Fibroblast of lung (primary cell): ENCODE results near the gene SLC6A1.

ENCODE experiments used
- CTCF ChIP-seq, 2 donors: IDR thresholded peaks in 1 of 2; conservative IDR thresholded peaks in 1 of 2; 1 replicate in 1 of 2; 2 replicates in 1 of 2; pipeline ENCODE4 v1.5.1; 2011 to 2012; ENCODE audit warnings: low read length in 2 of 2, control low read depth in 1 of 2, inconsistent platforms in 1 of 2, low read depth in 1 of 2, mild to moderate bottlenecking in 1 of 2
- EZH2 ChIP-seq: IDR thresholded peaks from 2 replicates; pipeline ENCODE4 v1.5.1; 2012; ENCODE audit warnings: low read length, control low read depth, mild to moderate bottlenecking; ENCODE audit errors: missing control alignments

- no peak for TF ChIP-seq CTCF (conservative IDR thresholded peaks at IDR 0.05 in 1 of 2, IDR thresholded peaks at IDR 0.05 in 1 of 2; ENCODE audit: low read depth in 1 of 2, low read length in 2 of 2)
- TF ChIP-seq EZH2: no peak
Observed at GRCh38 chr3:11010426-11011165, 18.0 kb downstream of the SLC6A1 start.
